ENCODE results near the gene EMP2. TPM values are rescaled to one million over a fixed set of nuclear protein-coding genes. Genes with fewer than 3 reads are reported as not detected.

Gene EMP2
- total RNA-seq, 2 experiments from 2014 or later = not detected

- DNase-seq (no peak), ATAC-seq (no peak)
- Mint-ChIP-seq H3K36me3 (ENCODE audit: low read depth) (no peaks in the 10 kb centered on the region), H3K4me1 (ENCODE audit: low read depth) (no peaks in the 10 kb centered on the region), H3K9me3 (no peaks in the 10 kb centered on the region), H3K27ac (no peak overlapping the region), H3K27me3 (peaks cover 29% of the 10 kb centered on the region), H3K4me3 (no peak overlapping the region)
- intact Hi-C loops (cut with micrococcal nuclease) = no loop called here
- ChIA-PET CTCF (no interaction called here), POLR2A (no interaction called here)
- TF ChIP-seq CTCF (IDR thresholded peaks at IDR 0.05) = no peak
Measured at GRCh38 chr16:10584981-10585438, 4.6 kb upstream of the EMP2 start.

- POLR2A ChIA-PET = no interaction called here
- Mint-ChIP-seq H3K4me3 (no peak overlapping the region), H3K27ac (no peak overlapping the region), H3K4me1 (ENCODE audit: low read depth) (no peaks in the 10 kb centered on the region), H3K36me3 (ENCODE audit: low read depth) (no peaks in the 10 kb centered on the region), H3K9me3 (no peaks in the 10 kb centered on the region), H3K27me3 (peaks cover 36% of the 10 kb centered on the region)
- CTCF ChIA-PET = no interaction called here
- DNase-seq (no peak), ATAC-seq (no peak)
- no peak for TF ChIP-seq CTCF (IDR thresholded peaks at IDR 0.05)
- intact Hi-C loops (cut with micrococcal nuclease) = no loop called here
Measured at GRCh38 chr16:10583269-10583668, 2.9 kb upstream of the EMP2 start.

- CTCF ChIA-PET = no interaction called here
- intact Hi-C loops (cut with micrococcal nuclease) = no loop called here
- no peak for DNase-seq
Measured at GRCh38 chr16:10581507-10581906, 1.1 kb upstream of the EMP2 start.

GRCh38 chr16:10580883-10581247 lies 467 bp upstream of the EMP2 start:
- no peaks in the 10 kb centered on the region for H3K4me1 Mint-ChIP-seq (ENCODE audit: low read depth)
- ATAC-seq (no peak), DNase-seq (no peak)
- ChIA-PET POLR2A (no interaction called here), CTCF (no interaction called here)
- no peaks in the 10 kb centered on the region for H3K36me3 Mint-ChIP-seq (ENCODE audit: low read depth)
- no peak overlapping the region for H3K4me3 Mint-ChIP-seq
- no peaks in the 10 kb centered on the region for H3K9me3 Mint-ChIP-seq
- intact Hi-C loops (cut with micrococcal nuclease) = no loop called here
- no peak for TF ChIP-seq CTCF (IDR thresholded peaks at IDR 0.05)
- peaks cover 36% of the 10 kb centered on the region for H3K27me3 Mint-ChIP-seq
- no peak overlapping the region for H3K27ac Mint-ChIP-seq

More at GRCh38 chr16:10581507-10581906, 1.1 kb upstream of the EMP2 start:
- H3K9me3 Mint-ChIP-seq = no peaks in the 10 kb centered on the region
- H3K27me3 Mint-ChIP-seq = peaks cover 40% of the 10 kb centered on the region
- no peak for ATAC-seq
- H3K36me3 Mint-ChIP-seq (ENCODE audit: low read depth) = no peaks in the 10 kb centered on the region
- TF ChIP-seq CTCF (IDR thresholded peaks at IDR 0.05) = no peak
- POLR2A ChIA-PET = no interaction called here
- H3K4me3 Mint-ChIP-seq = no peak overlapping the region
- no peak overlapping the region for H3K27ac Mint-ChIP-seq
- no peaks in the 10 kb centered on the region for H3K4me1 Mint-ChIP-seq (ENCODE audit: low read depth)

- Mint-ChIP-seq H3K4me3 (no peak overlapping the region), H3K9me3 (no peaks in the 10 kb centered on the region), H3K4me1 (ENCODE audit: low read depth) (no peaks in the 10 kb centered on the region), H3K36me3 (ENCODE audit: low read depth) (no peaks in the 10 kb centered on the region), H3K27me3 (peaks cover 36% of the 10 kb centered on the region), H3K27ac (no peak overlapping the region)
- no peak for TF ChIP-seq CTCF (IDR thresholded peaks at IDR 0.05)
- DNase-seq (no peak), ATAC-seq (no peak)
- POLR2A ChIA-PET = no interaction called here
- CTCF ChIA-PET = no interaction called here
- intact Hi-C loops (cut with micrococcal nuclease) = no loop called here
Measured at GRCh38 chr16:10579575-10579964, 828 bp downstream of the EMP2 start.
